SK-N-SH (cell line): ENCODE measurements around the gene CACNA2D3. TPM values are rescaled to one million over a fixed set of nuclear protein-coding genes. Genes with fewer than 3 reads are reported as not detected.

ENCODE experiments used
- CTCF ChIA-PET: fragments of 300-600, 350-600 bp; formaldehyde crosslinking; extraction: SDS; loops from one replicate; lab custom pipeline; 2021; lab: Yijun Ruan, JAX
- POLR2A ChIA-PET: fragments of 350-600 bp; sonication (Branson Sonifier 250); formaldehyde crosslinking; extraction: SDS; loops from one replicate; lab custom pipeline; 2020; ENCODE audit warnings: antibody characterized with exemption, inconsistent platforms; lab: Yijun Ruan, JAX
- DNase-seq: peaks from one replicate; pipeline ENCODE4 v3.0.0; 2012
- H2AFZ ChIP-seq: fragments of 200-600 bp; sonication (generic); 2 replicates; pipeline ENCODE4 v1.8.1; 2016; ENCODE audit warnings: antibody characterized with exemption, mild to moderate bottlenecking, low read depth
- H3F3A ChIP-seq: fragments of 200-600 bp; sonication (generic); replicated peaks from 2 replicates; pipeline ENCODE3; 2016; ENCODE audit warnings: antibody characterized with exemption, mild to moderate bottlenecking; ENCODE audit not compliant: insufficient read depth
- H3K27ac ChIP-seq, 2 experiments: fragments of 200-500 bp in 1 of 2; fragments of 200-600 bp in 1 of 2; sonication (Bioruptor generic) in 1 of 2; sonication (generic), shearing (Covaris generic) in 1 of 2; 2 replicates each; pipeline versions ENCODE4 v1.5.1 to v1.6.1; 2014 to 2016; ENCODE audit warnings: low read depth in 2 of 2, inconsistent platforms in 1 of 2, low read length in 1 of 2, mild to moderate bottlenecking in 1 of 2, mixed read lengths in 1 of 2
- H3K27me3 ChIP-seq: fragments of 200-600 bp; sonication (generic), shearing (Covaris generic); 2 replicates; pipeline ENCODE4 v1.6.1; 2016; ENCODE audit warnings: mixed run types; ENCODE audit not compliant: insufficient read depth
- H3K36me3 ChIP-seq, 2 experiments: fragments of 200-500 bp in 1 of 2; fragments of 200-600 bp in 1 of 2; sonication (Bioruptor generic) in 1 of 2; sonication (generic) in 1 of 2; replicated peaks in 1 of 2; 2 replicates each; pipeline versions ENCODE3 to v1.5.1; 2014 to 2016; ENCODE audit warnings: low read length in 1 of 2, mild to moderate bottlenecking in 1 of 2; ENCODE audit not compliant: insufficient read depth in 2 of 2, control insufficient read depth in 1 of 2
- H3K4me1 ChIP-seq, 2 experiments: fragments of 200-500 bp in 1 of 2; fragments of 200-600 bp in 1 of 2; sonication (Bioruptor generic) in 1 of 2; sonication (generic), shearing (Covaris generic) in 1 of 2; 2 replicates each; pipeline versions ENCODE4 v1.5.1 to v1.6.1; 2014 to 2016; ENCODE audit warnings: low read depth in 1 of 2, low read length in 1 of 2, mixed run types in 1 of 2; ENCODE audit not compliant: insufficient read depth in 2 of 2, control insufficient read depth in 1 of 2
- H3K4me2 ChIP-seq: fragments of 200-600 bp; sonication (generic), shearing (Covaris generic); 2 replicates; pipeline ENCODE4 v1.6.1; 2017; ENCODE audit warnings: mixed run types
- H3K4me3 ChIP-seq, 2 experiments: fragments of 200-500 bp in 1 of 2; fragments of 200-600 bp in 1 of 2; sonication (Bioruptor generic) in 1 of 2; sonication (generic), shearing (Covaris generic) in 1 of 2; 2 replicates each; pipeline versions ENCODE4 v1.5.1 to v1.8.1; 2014 to 2016; ENCODE audit warnings: low read depth in 2 of 2, inconsistent platforms in 1 of 2, low read length in 1 of 2, mild to moderate bottlenecking in 1 of 2, mixed read lengths in 1 of 2, moderate library complexity in 1 of 2
- H3K79me2 ChIP-seq: fragments of 200-600 bp; sonication (generic); 2 replicates; pipeline ENCODE4 v1.8.1; 2017; ENCODE audit warnings: mild to moderate bottlenecking; ENCODE audit not compliant: insufficient read depth
- H3K9ac ChIP-seq: fragments of 200-600 bp; sonication (generic); 2 replicates; pipeline ENCODE4 v1.6.1; 2017; ENCODE audit warnings: mixed run types
- H3K9me2 ChIP-seq: fragments of 200-600 bp; sonication (generic); 2 replicates; pipeline ENCODE4 v1.6.1; 2017; ENCODE audit warnings: mixed run types
- H3K9me3 ChIP-seq: fragments of 200-600 bp; sonication (generic); 2 replicates; pipeline ENCODE4 v1.6.1; 2017; ENCODE audit warnings: mixed run types, mild to moderate bottlenecking, moderate library complexity
- H4K20me1 ChIP-seq: fragments of 200-600 bp; sonication (generic); 2 replicates; pipeline ENCODE4 v1.6.1; 2017; ENCODE audit warnings: mild to moderate bottlenecking, mixed run types; ENCODE audit not compliant: insufficient read depth
- CHD2 ChIP-seq: fragments of 150-350 bp; IDR thresholded peaks from 2 replicates; pipeline ENCODE4 v1.6.1; 2018; ENCODE audit warnings: low read length; ENCODE audit not compliant: partially characterized antibody
- ELF1 ChIP-seq: IDR thresholded peaks from 2 replicates; pipeline ENCODE4 v1.4.0; 2012
- EP300 ChIP-seq, 2 experiments: IDR thresholded peaks; 2 replicates each; pipeline versions ENCODE4 v1.4.0 to v1.6.1; 2012; ENCODE audit warnings: borderline replicate concordance in 1 of 2, low read depth in 1 of 2, low read length in 1 of 2
- EZH2phosphoT487 ChIP-seq: fragments of 200-600 bp; sonication (generic); IDR thresholded peaks from 2 replicates; pipeline ENCODE4 v1.6.1; 2017; ENCODE audit warnings: low read depth, mixed run types, mild to moderate bottlenecking, antibody characterized with exemption, moderate library complexity, borderline replicate concordance
- FOSL2 ChIP-seq: IDR thresholded peaks from 2 replicates; pipeline ENCODE4 v1.4.0; 2012; ENCODE audit warnings: low read depth, mild to moderate bottlenecking, moderate library complexity, borderline replicate concordance
- FOXJ3 ChIP-seq: sonication (generic); formaldehyde crosslinking; IDR thresholded peaks from 2 replicates; pipeline ENCODE4 v1.5.1; 2020; ENCODE audit warnings: mild to moderate bottlenecking, missing genetic modification reagents
- FOXM1 ChIP-seq: IDR thresholded peaks from 2 replicates; pipeline ENCODE4 v1.4.0; 2012; ENCODE audit warnings: low read depth, mild to moderate bottlenecking
- MAX ChIP-seq: IDR thresholded peaks from 2 replicates; pipeline ENCODE4 v1.4.0; 2012; ENCODE audit warnings: low read depth
- NRF1 ChIP-seq: IDR thresholded peaks from 2 replicates; pipeline ENCODE4 v1.6.1; 2012; ENCODE audit warnings: low read depth, mild to moderate bottlenecking, low read length
- POLR2AphosphoS5 ChIP-seq: IDR thresholded peaks from 2 replicates; pipeline ENCODE4 v1.6.1; 2012; ENCODE audit warnings: low read depth, low read length
- RCOR1 ChIP-seq: fragments of 150-350 bp; IDR thresholded peaks from 2 replicates; pipeline ENCODE4 v1.6.1; 2017; ENCODE audit warnings: antibody characterized with exemption, low read length
- RFX5 ChIP-seq: IDR thresholded peaks from 2 replicates; pipeline ENCODE4 v1.6.1; 2012; ENCODE audit warnings: mild to moderate bottlenecking, improper control_type of control experiment, low read length
- SIN3A ChIP-seq: IDR thresholded peaks from 2 replicates; pipeline ENCODE4 v1.6.1; 2012; ENCODE audit warnings: low read depth, mild to moderate bottlenecking, low read length, moderate library complexity, borderline replicate concordance
- TAF1 ChIP-seq: IDR thresholded peaks from 2 replicates; pipeline ENCODE4 v1.6.1; 2012; ENCODE audit warnings: low read depth, mild to moderate bottlenecking, low read length, moderate library complexity, borderline replicate concordance
- USF1 ChIP-seq: IDR thresholded peaks from 2 replicates; pipeline ENCODE4 v1.4.0; 2012; ENCODE audit warnings: low read depth, borderline replicate concordance
- YY1 ChIP-seq: IDR thresholded peaks from 2 replicates; pipeline ENCODE4 v1.4.0; 2012; ENCODE audit warnings: low read depth, mild to moderate bottlenecking
- ZBTB33 ChIP-seq: IDR thresholded peaks from 2 replicates; pipeline ENCODE4 v1.4.0; 2012; ENCODE audit warnings: low read depth, borderline replicate concordance
- WGBS: methylation state at CpG from one replicate; pipeline ENCODE4 v1.1.6; 2017; ENCODE audit warnings: low lambda C conversion rate; 5-methylcytosine and 5-hydroxymethylcytosine counted together
- polyA plus RNA-seq, 3 experiments: library from polyadenylated mRNA; depleted of rRNA; stranded (reverse); fragments of >200 nt; gene quantifications; 2 replicates each; pipeline ENCODE4 v1.2.3, GENCODE V29; 2012
- TF ChIP-seq, protein P1 (sequence below): fragments of 200-600 bp; sonication (generic); IDR thresholded peaks from 2 replicates; pipeline ENCODE4 v1.6.1; 2017; ENCODE audit warnings: antibody characterized with exemption, mild to moderate bottlenecking, moderate library complexity
- TF ChIP-seq, protein P2 (sequence below): IDR thresholded peaks from 2 replicates; pipeline ENCODE4; 2012

CACNA2D3 gene
- polyA plus RNA-seq, 1 of the 3 experiments (the other 2 are of a cell fraction): 0.15 TPM

DNA sequence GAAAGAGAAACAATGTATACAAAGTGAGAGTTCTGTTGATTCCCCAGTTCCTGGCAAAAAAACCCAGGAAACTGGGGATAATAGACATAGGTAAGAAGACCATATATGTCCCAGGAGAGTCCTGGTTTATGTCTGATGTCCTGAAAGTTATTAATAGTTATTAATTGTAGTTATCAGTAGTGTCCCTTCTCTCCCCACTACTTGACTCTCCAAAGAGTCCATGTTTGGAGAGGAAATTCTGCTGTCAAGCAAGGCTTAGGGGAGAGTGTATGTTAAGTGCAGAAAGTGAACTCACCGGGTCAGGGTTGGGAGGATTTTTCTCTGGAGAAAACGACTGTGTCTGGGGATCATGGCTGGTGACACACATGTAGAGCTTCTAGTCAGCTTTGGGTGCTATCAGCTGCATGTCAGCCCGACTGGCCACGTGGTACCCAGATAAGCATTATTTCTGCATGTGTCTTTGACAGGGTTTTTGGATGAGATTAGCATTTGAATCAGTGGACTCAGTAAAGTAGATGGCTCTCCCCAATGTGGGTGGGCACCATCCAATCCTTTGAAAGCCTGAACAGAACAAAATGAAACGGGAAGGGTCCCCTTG, 80.4 kb downstream of the CACNA2D3 start:
- CTCF ChIA-PET: no interaction called here
- TF ChIP-seq FOXM1 (no peak), ZBTB33 (no peak), RCOR1 (no peak), EZH2phosphoT487 (no peak), CHD2 (no peak), EP300 (IDR thresholded peaks at IDR 0.05; ENCODE audit: borderline replicate concordance in 1 of 2, low read depth in 1 of 2, low read length in 1 of 2) (no peak), FOSL2 (no peak), YY1 (no peak)
- TF ChIP-seq, all 33 proteins: peak for 0

DNA sequence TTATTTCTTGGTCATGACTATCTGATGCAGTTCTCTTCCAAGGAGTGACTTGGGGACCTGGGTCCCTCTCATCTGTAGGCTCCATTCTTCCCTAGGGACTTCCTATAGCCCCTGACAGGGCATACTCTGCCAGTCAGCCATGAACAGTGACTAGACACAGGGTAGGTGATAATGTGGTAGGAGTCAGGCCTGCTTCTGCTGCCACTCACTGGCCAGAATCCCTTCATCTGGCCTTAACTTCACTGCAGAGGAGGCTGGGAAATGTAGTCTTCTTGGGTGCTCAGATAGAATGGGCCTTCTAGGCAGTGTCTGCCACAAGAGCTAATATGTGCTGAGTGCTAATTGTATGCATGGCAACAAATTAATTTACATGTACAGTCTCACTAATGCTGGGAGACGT, 84.5 kb downstream of the CACNA2D3 start:
- WGBS: 11% methylated on average over 1 of the region's 1 CpG
- Histone ChIP-seq H3K9me3 (no peaks in the 10 kb centered on the region), H3K79me2 (no peaks in the 10 kb centered on the region), H4K20me1 (no peaks in the 10 kb centered on the region), H3K9ac (no peak overlapping the region), H3K9me2 (no peaks in the 10 kb centered on the region), H3K27ac (no peak overlapping the region), H3K4me2 (no peak overlapping the region), H3F3A (no peaks in the 10 kb centered on the region), H3K36me3 (no peaks in the 10 kb centered on the region), H3K4me3 (no peak overlapping the region), H3K4me1 (no peaks in the 10 kb centered on the region), H3K27me3 (no peaks in the 10 kb centered on the region), H2AFZ (no peak overlapping the region)
- POLR2A ChIA-PET: no interaction called here
- DNase-seq: peak; percentile 7
- CTCF ChIA-PET: no interaction called here
- no peak for TF ChIP-seq RFX5
- TF ChIP-seq MAX: no peak
- TF ChIP-seq POLR2AphosphoS5: no peak
- TF ChIP-seq USF1: no peak
- TF ChIP-seq FOXJ3 (CRISPR knock-in tag): no peak
- no peak for TF ChIP-seq SIN3A
- no peak for TF ChIP-seq ZBTB33
- TF ChIP-seq, protein P1, sequence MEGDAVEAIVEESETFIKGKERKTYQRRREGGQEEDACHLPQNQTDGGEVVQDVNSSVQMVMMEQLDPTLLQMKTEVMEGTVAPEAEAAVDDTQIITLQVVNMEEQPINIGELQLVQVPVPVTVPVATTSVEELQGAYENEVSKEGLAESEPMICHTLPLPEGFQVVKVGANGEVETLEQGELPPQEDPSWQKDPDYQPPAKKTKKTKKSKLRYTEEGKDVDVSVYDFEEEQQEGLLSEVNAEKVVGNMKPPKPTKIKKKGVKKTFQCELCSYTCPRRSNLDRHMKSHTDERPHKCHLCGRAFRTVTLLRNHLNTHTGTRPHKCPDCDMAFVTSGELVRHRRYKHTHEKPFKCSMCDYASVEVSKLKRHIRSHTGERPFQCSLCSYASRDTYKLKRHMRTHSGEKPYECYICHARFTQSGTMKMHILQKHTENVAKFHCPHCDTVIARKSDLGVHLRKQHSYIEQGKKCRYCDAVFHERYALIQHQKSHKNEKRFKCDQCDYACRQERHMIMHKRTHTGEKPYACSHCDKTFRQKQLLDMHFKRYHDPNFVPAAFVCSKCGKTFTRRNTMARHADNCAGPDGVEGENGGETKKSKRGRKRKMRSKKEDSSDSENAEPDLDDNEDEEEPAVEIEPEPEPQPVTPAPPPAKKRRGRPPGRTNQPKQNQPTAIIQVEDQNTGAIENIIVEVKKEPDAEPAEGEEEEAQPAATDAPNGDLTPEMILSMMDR: no peak
- no peak for TF ChIP-seq CHD2
- no peak for TF ChIP-seq RCOR1
- TF ChIP-seq NRF1: no peak
- TF ChIP-seq TAF1: no peak
- no peak for TF ChIP-seq ELF1
- TF ChIP-seq, protein P2, sequence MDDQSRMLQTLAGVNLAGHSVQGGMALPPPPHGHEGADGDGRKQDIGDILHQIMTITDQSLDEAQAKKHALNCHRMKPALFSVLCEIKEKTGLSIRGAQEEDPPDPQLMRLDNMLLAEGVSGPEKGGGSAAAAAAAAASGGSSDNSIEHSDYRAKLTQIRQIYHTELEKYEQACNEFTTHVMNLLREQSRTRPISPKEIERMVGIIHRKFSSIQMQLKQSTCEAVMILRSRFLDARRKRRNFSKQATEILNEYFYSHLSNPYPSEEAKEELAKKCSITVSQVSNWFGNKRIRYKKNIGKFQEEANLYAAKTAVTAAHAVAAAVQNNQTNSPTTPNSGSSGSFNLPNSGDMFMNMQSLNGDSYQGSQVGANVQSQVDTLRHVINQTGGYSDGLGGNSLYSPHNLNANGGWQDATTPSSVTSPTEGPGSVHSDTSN: no peak

More for the DNA sequence above, 80.4 kb downstream of the CACNA2D3 start:
- Histone ChIP-seq H3K9me2 (no peaks in the 10 kb centered on the region), H3K9me3 (no peaks in the 10 kb centered on the region), H3K4me3 (no peak overlapping the region), H3K36me3 (no peaks in the 10 kb centered on the region), H3K4me2 (no peak overlapping the region), H3K9ac (no peak overlapping the region), H3K27ac (no peak overlapping the region), H3K27me3 (no peaks in the 10 kb centered on the region), H3K4me1 (no peaks in the 10 kb centered on the region), H4K20me1 (no peaks in the 10 kb centered on the region), H2AFZ (no peak overlapping the region), H3F3A (no peaks in the 10 kb centered on the region), H3K79me2 (no peaks in the 10 kb centered on the region)
- 7% methylated on average over 4 of the region's 5 CpGs for WGBS
- POLR2A ChIA-PET: no interaction called here
- no peak for DNase-seq
